Measurements from ENCODE around the gene GHDC.

- TF ChIP-seq CTCF (IDR thresholded peaks at IDR 0.05) (no peak), POLR2A (IDR thresholded peaks at IDR 0.05) (no peak)
Measured at GRCh38 chr17:42192189-42193126, 1.8 kb downstream of the GHDC start.

Measured in right lobe of liver (tissue), 4 donors.